ENCODE results near the gene EIF1. TPM values are rescaled to one million over a fixed set of nuclear protein-coding genes. Genes with fewer than 3 reads are reported as not detected.

The EIF1 gene
- total RNA-seq, 2 experiments from 2014 or later = 145 to 659 TPM

DNA sequence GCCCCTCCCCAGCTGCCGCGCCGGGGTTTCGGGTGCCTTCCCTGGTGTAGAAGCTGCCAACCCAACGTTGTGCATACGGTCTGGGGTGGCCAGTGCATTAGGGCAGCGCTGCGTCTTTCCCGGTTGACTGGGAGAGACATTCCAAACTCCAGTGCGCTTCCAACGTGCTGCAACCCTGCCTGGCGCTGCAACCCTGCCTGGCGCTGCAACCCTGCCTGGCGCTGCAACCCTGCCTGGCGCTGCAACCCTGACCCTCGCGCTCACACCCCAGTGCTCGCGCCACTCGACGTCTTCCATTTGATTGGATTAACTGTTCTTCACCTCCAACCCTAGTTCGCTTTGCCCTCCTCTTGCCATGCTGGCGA lies 46.2 kb downstream of the EIF1 start:
- H3K9me2 ChIP-seq (ENCODE audit: insufficient read depth, low read length) = no peaks in the 10 kb centered on the region
- H3K4me2 ChIP-seq (ENCODE audit: low read length) = no peak overlapping the region
- no peaks in the 10 kb centered on the region for H3K79me2 ChIP-seq (ENCODE audit: insufficient read depth, low read depth, low read length)
- no peaks in the 10 kb centered on the region for H3K9me3 ChIP-seq (ENCODE audit: low read length)
- CTCF ChIA-PET (ENCODE audit: unreplicated experiment) = no interaction called here
- no peak overlapping the region for H2AFZ ChIP-seq (ENCODE audit: low read length)
- BruUV-seq (replicated peaks) = no TSS peak
- no peak for DNase-seq (ENCODE audit: low spot score)
- no peak overlapping the region for H3K4me3 ChIP-seq (ENCODE audit: low read depth, low read length, poor library complexity, severe bottlenecking)
- intact Hi-C loops (cut with micrococcal nuclease; ENCODE audit: unreplicated experiment) = loop anchor here (5.0 to 10.0 kb wide), 2 partner anchors 132 to 380 kb away; partner anchors contain the start of genes DHX58 and KLHL11
- H3K36me3 ChIP-seq (ENCODE audit: insufficient read depth, low read length) = no peaks in the 10 kb centered on the region
- POLR2A ChIA-PET = no interaction called here
- H3K4me1 ChIP-seq (ENCODE audit: insufficient read depth, low read length, poor library complexity, severe bottlenecking) = peaks cover 11% of the 10 kb centered on the region
- no peak overlapping the region for H3K27ac ChIP-seq (ENCODE audit: low read depth, low read length, poor library complexity, severe bottlenecking)
- TF ChIP-seq, protein P1, sequence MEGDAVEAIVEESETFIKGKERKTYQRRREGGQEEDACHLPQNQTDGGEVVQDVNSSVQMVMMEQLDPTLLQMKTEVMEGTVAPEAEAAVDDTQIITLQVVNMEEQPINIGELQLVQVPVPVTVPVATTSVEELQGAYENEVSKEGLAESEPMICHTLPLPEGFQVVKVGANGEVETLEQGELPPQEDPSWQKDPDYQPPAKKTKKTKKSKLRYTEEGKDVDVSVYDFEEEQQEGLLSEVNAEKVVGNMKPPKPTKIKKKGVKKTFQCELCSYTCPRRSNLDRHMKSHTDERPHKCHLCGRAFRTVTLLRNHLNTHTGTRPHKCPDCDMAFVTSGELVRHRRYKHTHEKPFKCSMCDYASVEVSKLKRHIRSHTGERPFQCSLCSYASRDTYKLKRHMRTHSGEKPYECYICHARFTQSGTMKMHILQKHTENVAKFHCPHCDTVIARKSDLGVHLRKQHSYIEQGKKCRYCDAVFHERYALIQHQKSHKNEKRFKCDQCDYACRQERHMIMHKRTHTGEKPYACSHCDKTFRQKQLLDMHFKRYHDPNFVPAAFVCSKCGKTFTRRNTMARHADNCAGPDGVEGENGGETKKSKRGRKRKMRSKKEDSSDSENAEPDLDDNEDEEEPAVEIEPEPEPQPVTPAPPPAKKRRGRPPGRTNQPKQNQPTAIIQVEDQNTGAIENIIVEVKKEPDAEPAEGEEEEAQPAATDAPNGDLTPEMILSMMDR (conservative IDR thresholded peaks at IDR 0.05; ENCODE audit: low read length) = no peak
- no peak for TF ChIP-seq EZH2phosphoT487 (IDR thresholded peaks at IDR 0.05; ENCODE audit: borderline replicate concordance, low read depth, low read length)
- no peaks in the 10 kb centered on the region for H4K20me1 ChIP-seq (ENCODE audit: insufficient read depth, low read length)

DNA sequence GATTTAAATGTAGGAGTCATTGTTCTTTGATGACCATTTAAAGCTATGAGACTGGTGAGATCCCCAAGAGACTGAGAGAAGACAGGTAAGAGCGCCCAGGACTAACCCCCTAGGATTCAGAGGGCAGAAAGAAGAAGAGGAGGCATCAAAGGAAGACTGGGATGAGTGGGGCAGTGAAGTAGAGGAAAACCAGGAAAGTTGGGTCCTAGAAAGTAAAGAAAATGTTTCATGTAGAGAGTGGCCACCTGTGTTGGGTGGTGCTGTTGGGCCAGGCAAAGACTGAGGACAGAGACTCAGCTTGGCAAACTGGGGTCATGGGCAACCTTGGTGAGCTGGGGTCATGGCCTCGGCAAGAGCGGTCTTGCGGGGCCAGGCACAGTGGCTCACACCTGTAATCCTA lies 47.1 kb downstream of the EIF1 start:
- Histone ChIP-seq H3K4me1 (ENCODE audit: insufficient read depth, low read length, poor library complexity, severe bottlenecking) (peaks cover 11% of the 10 kb centered on the region), H3K36me3 (ENCODE audit: insufficient read depth, low read length) (no peaks in the 10 kb centered on the region), H3K4me3 (ENCODE audit: low read depth, low read length, poor library complexity, severe bottlenecking) (no peak overlapping the region), H3K4me2 (ENCODE audit: low read length) (no peak overlapping the region), H3K9me3 (ENCODE audit: low read length) (no peaks in the 10 kb centered on the region), H3K79me2 (ENCODE audit: insufficient read depth, low read depth, low read length) (no peaks in the 10 kb centered on the region), H2AFZ (ENCODE audit: low read length) (no peak overlapping the region), H3K27ac (ENCODE audit: low read depth, low read length, poor library complexity, severe bottlenecking) (no peak overlapping the region), H3K9me2 (ENCODE audit: insufficient read depth, low read length) (no peaks in the 10 kb centered on the region), H4K20me1 (ENCODE audit: insufficient read depth, low read length) (no peaks in the 10 kb centered on the region)
- ChIA-PET CTCF (ENCODE audit: unreplicated experiment) (no interaction called here), POLR2A (no interaction called here)
- DNase-seq (ENCODE audit: low spot score) = no peak
- intact Hi-C loops (cut with micrococcal nuclease; ENCODE audit: unreplicated experiment) = loop anchor here (5.0 to 10.0 kb wide), 2 partner anchors 132 to 379 kb away; partner anchors contain the start of genes DHX58 and KLHL11
- TF ChIP-seq, protein P1 (conservative IDR thresholded peaks at IDR 0.05; ENCODE audit: low read length) = no peak
- no peak for TF ChIP-seq EZH2phosphoT487 (IDR thresholded peaks at IDR 0.05; ENCODE audit: borderline replicate concordance, low read depth, low read length)
- BruUV-seq (replicated peaks) = no TSS peak

DNA sequence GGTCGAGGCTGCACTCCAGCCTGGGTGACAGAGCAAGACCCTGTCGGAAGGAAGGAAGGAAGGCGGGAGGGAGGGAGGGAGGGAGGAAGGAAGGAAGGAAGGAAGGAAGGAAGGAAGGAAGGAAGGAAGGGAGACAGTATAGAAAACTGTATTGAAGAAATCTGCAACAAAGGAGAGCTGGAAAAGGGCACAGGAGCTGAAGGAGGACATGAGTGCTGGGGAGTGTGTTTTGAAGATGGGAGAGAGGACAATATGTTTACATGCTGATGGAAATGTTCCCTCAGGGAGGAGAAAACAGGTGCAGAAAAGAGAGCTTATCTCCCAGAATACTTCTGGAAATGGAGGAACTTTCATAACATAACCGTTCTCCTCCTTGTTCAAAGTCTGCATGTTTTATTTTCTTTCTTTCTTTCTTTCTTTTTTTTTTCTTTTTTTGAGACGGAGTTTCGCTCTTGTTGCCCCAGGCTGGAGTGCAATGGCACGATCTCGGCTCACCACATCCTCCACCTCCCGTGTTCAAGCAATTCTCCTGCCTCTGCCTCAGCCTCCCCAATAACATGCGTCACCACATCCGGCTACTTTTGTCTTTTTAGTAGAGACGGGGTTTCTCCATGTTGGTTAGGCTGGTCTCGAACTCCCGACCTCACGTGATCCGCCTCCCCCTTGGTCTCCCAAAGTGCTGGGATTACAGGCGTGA lies 48.4 kb downstream of the EIF1 start:
- H2AFZ ChIP-seq (ENCODE audit: low read length) = no peak overlapping the region
- no peak overlapping the region for H3K27ac ChIP-seq (ENCODE audit: low read depth, low read length, poor library complexity, severe bottlenecking)
- ChIA-PET CTCF (ENCODE audit: unreplicated experiment) (no interaction called here), POLR2A (no interaction called here)
- H4K20me1 ChIP-seq (ENCODE audit: insufficient read depth, low read length) = no peaks in the 10 kb centered on the region
- H3K9me3 ChIP-seq (ENCODE audit: low read length) = no peaks in the 10 kb centered on the region
- no peak overlapping the region for H3K4me3 ChIP-seq (ENCODE audit: low read depth, low read length, poor library complexity, severe bottlenecking)
- peaks cover 4% of the 10 kb centered on the region for H3K4me1 ChIP-seq (ENCODE audit: insufficient read depth, low read length, poor library complexity, severe bottlenecking)
- H3K9me2 ChIP-seq (ENCODE audit: insufficient read depth, low read length) = no peaks in the 10 kb centered on the region
- no peak for DNase-seq (ENCODE audit: low spot score)
- no TSS peak for BruUV-seq (replicated peaks)
- intact Hi-C loops (cut with micrococcal nuclease; ENCODE audit: unreplicated experiment) = loop anchor here (5.0 to 10.0 kb wide), 2 partner anchors 130 to 378 kb away; partner anchors contain the start of genes DHX58 and KLHL11
- no peak for TF ChIP-seq EZH2phosphoT487 (IDR thresholded peaks at IDR 0.05; ENCODE audit: borderline replicate concordance, low read depth, low read length)
- TF ChIP-seq, protein P1 (conservative IDR thresholded peaks at IDR 0.05; ENCODE audit: low read length) = no peak
- H3K36me3 ChIP-seq (ENCODE audit: insufficient read depth, low read length) = no peaks in the 10 kb centered on the region
- H3K79me2 ChIP-seq (ENCODE audit: insufficient read depth, low read depth, low read length) = no peaks in the 10 kb centered on the region
- no peak overlapping the region for H3K4me2 ChIP-seq (ENCODE audit: low read length)

Data from OCI-LY7 (cell line).